GM12878 (cell line): ENCODE measurements around the gene CDCA8. TPM values are rescaled to one million over a fixed set of nuclear protein-coding genes. Genes with fewer than 3 reads are reported as not detected.

Source experiments
- EED ChIP-seq: sonication (generic); IDR thresholded peaks from 2 replicates; pipeline ENCODE4 v1.6.1; 2016; ENCODE audit warnings: antibody characterized with exemption, low read depth
- polyA plus RNA-seq, 11 experiments: library from polyadenylated mRNA; depleted of rRNA in 4 of 11; unstranded in 6 of 11; stranded (reverse) in 5 of 11; fragments of >200 nt; fragmentation: Nextera tagmentation in 4 of 11; fragmentation: Illumina TruSeq in 1 of 11; extraction: Ambion mirVana in 4 of 11; extraction: Trizol in 1 of 11; gene quantifications; 1 replicate in 1 of 11; 2 replicates in 10 of 11; pipeline versions ENCODE4 v1.2.1 to v1.2.3, GENCODE V29; 2011 to 2016; ENCODE audit warnings: inconsistent platforms in 2 of 11, missing spikeins in 2 of 11, low read depth in 1 of 11
- total RNA-seq, 4 experiments: library from RNA; depleted of rRNA in 3 of 4; stranded (reverse); fragments of >200 nt in 3 of 4; fragmentation: Illumina TruSeq in 1 of 4; extraction: Trizol in 1 of 4; gene quantifications; 2 replicates each; pipeline versions ENCODE4 v1.2.1 to v1.2.3, GENCODE V29; 2013 to 2021
- TF ChIP-seq, protein P1 (sequence below): IDR thresholded peaks from 2 replicates; pipeline ENCODE4 v1.6.1; 2012; ENCODE audit warnings: improper control_type of control experiment, low read depth, low read length; ENCODE audit not compliant: insufficient replicate concordance
- TF ChIP-seq, protein P2 (sequence below): fragments of 450-650 bp; IDR thresholded peaks from 2 replicates; pipeline ENCODE4 v1.6.1; 2017; ENCODE audit warnings: mild to moderate bottlenecking, low read depth, inconsistent platforms; ENCODE audit not compliant: poor library complexity, severe bottlenecking

Gene CDCA8
- total and polyA plus RNA-seq, 10 of the 15 experiments (the other 5 are each of a cell fraction or from before 2014, with no cell fraction given): 21.3 to 98.1 (median 61.4) TPM

DNA sequence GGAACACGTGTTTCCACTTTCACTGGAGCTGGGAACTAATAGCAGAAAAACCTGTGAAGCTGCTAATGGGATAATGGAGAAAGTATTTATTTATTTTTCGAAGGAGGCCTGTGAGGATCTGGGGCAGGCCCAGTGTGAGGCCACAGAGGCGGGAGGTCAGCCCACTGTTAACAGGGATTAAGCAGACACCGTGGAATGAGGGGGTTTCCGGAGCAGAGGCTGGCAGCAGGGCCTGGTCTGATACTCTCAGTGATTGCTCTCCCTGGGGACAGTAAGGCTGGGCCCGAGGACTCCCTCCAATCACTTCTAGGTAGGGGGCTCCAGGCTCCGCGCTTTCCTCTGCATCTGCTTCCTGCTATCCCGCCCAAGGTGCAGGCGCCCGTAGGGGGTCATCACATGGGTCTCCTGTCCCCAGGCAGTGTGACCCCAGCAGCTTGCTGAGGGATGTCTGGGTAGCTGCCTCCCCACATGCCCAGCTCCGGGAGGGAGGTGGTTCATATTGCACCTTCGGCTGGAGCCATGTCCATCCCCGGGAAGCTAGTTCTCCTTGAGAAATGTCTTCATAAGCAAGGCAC lies 28.8 kb upstream of the CDCA8 start (continued):
- TF ChIP-seq, protein P1, sequence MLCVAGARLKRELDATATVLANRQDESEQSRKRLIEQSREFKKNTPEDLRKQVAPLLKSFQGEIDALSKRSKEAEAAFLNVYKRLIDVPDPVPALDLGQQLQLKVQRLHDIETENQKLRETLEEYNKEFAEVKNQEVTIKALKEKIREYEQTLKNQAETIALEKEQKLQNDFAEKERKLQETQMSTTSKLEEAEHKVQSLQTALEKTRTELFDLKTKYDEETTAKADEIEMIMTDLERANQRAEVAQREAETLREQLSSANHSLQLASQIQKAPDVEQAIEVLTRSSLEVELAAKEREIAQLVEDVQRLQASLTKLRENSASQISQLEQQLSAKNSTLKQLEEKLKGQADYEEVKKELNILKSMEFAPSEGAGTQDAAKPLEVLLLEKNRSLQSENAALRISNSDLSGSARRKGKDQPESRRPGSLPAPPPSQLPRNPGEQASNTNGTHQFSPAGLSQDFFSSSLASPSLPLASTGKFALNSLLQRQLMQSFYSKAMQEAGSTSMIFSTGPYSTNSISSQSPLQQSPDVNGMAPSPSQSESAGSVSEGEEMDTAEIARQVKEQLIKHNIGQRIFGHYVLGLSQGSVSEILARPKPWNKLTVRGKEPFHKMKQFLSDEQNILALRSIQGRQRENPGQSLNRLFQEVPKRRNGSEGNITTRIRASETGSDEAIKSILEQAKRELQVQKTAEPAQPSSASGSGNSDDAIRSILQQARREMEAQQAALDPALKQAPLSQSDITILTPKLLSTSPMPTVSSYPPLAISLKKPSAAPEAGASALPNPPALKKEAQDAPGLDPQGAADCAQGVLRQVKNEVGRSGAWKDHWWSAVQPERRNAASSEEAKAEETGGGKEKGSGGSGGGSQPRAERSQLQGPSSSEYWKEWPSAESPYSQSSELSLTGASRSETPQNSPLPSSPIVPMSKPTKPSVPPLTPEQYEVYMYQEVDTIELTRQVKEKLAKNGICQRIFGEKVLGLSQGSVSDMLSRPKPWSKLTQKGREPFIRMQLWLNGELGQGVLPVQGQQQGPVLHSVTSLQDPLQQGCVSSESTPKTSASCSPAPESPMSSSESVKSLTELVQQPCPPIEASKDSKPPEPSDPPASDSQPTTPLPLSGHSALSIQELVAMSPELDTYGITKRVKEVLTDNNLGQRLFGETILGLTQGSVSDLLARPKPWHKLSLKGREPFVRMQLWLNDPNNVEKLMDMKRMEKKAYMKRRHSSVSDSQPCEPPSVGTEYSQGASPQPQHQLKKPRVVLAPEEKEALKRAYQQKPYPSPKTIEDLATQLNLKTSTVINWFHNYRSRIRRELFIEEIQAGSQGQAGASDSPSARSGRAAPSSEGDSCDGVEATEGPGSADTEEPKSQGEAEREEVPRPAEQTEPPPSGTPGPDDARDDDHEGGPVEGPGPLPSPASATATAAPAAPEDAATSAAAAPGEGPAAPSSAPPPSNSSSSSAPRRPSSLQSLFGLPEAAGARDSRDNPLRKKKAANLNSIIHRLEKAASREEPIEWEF: no peak
- no peak for TF ChIP-seq EED
- TF ChIP-seq, protein P2, sequence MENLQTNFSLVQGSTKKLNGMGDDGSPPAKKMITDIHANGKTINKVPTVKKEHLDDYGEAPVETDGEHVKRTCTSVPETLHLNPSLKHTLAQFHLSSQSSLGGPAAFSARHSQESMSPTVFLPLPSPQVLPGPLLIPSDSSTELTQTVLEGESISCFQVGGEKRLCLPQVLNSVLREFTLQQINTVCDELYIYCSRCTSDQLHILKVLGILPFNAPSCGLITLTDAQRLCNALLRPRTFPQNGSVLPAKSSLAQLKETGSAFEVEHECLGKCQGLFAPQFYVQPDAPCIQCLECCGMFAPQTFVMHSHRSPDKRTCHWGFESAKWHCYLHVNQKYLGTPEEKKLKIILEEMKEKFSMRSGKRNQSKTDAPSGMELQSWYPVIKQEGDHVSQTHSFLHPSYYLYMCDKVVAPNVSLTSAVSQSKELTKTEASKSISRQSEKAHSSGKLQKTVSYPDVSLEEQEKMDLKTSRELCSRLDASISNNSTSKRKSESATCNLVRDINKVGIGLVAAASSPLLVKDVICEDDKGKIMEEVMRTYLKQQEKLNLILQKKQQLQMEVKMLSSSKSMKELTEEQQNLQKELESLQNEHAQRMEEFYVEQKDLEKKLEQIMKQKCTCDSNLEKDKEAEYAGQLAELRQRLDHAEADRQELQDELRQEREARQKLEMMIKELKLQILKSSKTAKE: no peak
